Epithelial cell of proximal tubule (primary cell): ENCODE measurements around the gene ABCA4. TPM values are rescaled to one million over a fixed set of nuclear protein-coding genes. Genes with fewer than 3 reads are reported as not detected.

Experiments
- DNase-seq: peaks from one replicate; pipeline ENCODE4 v3.0.0-alpha.2; 2011; ENCODE audit warnings: low read depth
- H3K4me3 ChIP-seq: 2 replicates; pipeline ENCODE4 v1.5.1; 2011; ENCODE audit warnings: low read depth, mild to moderate bottlenecking, low read length
- CTCF ChIP-seq: conservative IDR thresholded peaks from 2 replicates; pipeline ENCODE4 v1.5.1; 2012; ENCODE audit warnings: low read depth, mild to moderate bottlenecking, low read length
- total RNA-seq: library from RNA; depleted of rRNA; stranded (reverse); fragments of >200 nt; gene quantifications from 2 replicates; pipeline ENCODE4 v1.2.3, GENCODE V29; 2015

ABCA4 gene
- total RNA-seq, 1 donor from 2014 or later, result not detected

GRCh38 chr1:94067196-94067595 lies 53.8 kb downstream of the ABCA4 start:
- H3K4me3 ChIP-seq, result no peak overlapping the region
- TF ChIP-seq CTCF, result no peak
- DNase-seq, result no peak

GRCh38 chr1:94063379-94063778 lies 57.6 kb downstream of the ABCA4 start:
- no peak for DNase-seq

GRCh38 chr1:94061513-94062443 lies 59.2 kb downstream of the ABCA4 start:
- H3K4me3 ChIP-seq, result no peak overlapping the region

More at GRCh38 chr1:94063379-94063778, 57.6 kb downstream of the ABCA4 start:
- no peak overlapping the region for H3K4me3 ChIP-seq
- peak; percentile 65 for TF ChIP-seq CTCF

GRCh38 chr1:94060720-94061119 lies 60.2 kb downstream of the ABCA4 start:
- TF ChIP-seq CTCF, result no peak
- DNase-seq, result no peak
- no peak overlapping the region for H3K4me3 ChIP-seq

More at GRCh38 chr1:94061513-94062443, 59.2 kb downstream of the ABCA4 start:
- peak; percentile 95 for TF ChIP-seq CTCF
- DNase-seq, result no peak

DNA sequence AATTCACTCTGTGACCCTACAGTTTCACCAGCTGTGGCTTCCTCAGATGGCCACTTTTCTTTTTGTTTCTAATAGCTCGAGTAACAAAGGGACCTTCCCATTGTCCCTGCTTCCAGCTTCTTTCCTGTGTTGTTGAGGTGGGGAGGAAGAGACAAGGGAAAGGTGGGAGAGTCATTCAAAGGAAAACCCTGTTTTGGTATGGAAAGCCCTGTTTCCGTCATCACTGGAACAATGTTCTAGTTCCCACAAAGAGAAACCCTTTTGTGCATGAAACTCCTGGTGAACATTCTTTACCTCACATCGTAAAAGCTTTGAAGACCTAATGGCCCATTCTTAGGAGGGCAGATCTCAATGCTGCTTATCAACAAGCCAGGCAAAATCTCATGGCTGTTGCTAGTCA lies 62.2 kb downstream of the ABCA4 start:
- no peak overlapping the region for H3K4me3 ChIP-seq
- no peak for DNase-seq
- TF ChIP-seq CTCF, result no peak

DNA sequence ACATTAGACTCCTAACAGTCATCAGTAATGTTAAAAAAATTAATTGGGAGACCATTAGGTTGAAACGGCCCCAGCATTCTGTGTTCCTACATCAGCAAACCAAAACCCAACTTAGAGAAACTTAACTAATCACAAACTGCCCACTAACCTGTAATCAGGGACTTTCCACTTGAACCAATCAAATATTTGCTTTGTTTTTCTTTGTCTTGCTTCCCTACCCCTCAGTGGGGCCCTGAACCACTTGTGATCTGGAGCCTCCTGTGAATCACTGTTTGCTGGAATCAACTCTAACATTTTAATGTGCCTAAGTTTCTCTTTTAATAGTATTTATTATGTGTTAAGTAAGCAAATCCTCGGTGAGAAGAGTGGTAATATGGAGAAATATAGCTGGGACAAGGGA lies 64.0 kb downstream of the ABCA4 start:
- DNase-seq, result no peak
- no peak overlapping the region for H3K4me3 ChIP-seq
- TF ChIP-seq CTCF, result no peak

GRCh38 chr1:94056171-94056570 lies 64.8 kb downstream of the ABCA4 start:
- DNase-seq, result no peak
- no peak overlapping the region for H3K4me3 ChIP-seq
- TF ChIP-seq CTCF, result no peak
